ENCODE data around the gene MYLK3.
A peak's percentile ranks its signal among the peaks of the same experiment; 100 is the strongest.

The MYLK3 gene

DNA sequence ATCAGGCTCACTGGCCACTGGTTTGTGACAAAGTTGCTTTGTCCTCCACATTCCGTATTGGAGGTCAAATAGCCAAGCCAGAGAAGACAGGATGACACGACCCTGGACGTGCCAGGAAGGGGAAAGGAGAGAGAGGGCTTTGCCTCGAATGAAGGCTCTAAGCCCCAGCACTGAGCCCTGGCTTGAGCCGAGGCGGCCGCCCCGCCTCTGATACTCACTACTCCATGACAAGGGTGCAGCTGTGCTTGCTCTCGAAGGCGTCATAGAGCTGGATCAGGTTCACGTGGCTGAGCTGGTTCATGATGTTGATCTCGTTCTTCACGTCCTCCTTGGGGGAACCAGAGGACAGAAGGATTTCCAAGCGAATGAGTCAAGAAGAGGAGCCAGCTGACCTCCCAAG is 19.3 kb downstream of the MYLK3 start:
- DNase-seq, result no peak

DNA sequence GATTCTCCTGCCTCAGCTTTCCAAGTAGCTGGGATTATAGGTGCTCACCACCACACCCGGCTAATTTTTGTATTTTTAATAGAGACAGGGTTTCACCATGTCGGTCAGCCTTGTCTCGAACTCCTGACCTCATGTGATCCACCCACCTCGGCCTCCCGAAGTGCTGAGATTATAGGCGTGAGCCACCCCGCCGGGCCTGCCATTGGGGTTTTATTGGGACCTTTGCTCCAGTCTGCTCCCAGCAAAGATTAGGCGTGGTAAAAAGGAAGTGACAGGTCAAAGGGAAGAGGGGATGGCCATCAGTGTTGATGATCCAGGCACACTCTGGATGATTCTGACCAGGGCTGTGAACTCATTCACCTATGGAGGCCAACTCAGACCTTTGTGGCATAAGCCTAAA is 20.5 kb downstream of the MYLK3 start:
- DNase-seq, result no peak

DNA sequence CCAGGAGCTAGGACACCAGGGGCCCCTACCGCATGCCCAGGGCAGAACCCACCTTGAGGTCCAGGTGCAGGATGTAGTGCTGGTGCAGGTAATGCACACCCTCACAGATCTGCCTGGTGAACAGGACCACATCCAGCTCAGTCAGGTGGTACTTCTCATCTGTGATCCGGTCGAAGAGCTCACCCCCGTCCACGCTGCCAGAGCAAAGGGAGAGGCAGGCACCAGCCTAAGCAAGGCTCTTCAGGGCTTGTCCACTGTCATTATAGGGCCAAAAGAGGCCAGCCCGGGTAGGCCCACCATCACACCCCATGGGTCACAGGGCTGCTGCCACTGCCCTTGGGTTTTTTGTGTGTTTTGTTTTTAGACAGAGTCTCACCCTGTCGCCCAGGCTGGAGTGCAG is 21.0 kb downstream of the MYLK3 start:
- DNase-seq, result no peak

DNA sequence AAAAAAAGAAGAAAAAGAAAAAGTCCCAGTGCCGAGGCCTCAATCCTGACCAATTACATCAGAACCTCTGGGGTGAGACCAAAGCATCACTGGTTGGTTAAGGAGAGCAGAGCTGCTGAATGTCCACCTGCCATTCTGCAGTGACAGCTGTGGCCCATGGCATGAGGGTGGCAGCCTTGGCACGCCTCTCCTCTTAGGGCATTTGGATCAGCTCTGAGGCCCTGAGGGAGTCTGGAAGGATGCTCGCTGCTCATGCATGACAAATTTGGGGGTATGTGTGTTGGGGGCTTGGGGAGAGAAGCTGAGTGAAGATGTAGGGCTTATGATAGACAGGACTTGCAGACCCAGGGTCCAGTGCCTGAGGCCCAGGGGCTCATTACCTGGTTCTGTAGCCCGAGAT is 26.3 kb downstream of the MYLK3 start:
- no peak for DNase-seq

DNA sequence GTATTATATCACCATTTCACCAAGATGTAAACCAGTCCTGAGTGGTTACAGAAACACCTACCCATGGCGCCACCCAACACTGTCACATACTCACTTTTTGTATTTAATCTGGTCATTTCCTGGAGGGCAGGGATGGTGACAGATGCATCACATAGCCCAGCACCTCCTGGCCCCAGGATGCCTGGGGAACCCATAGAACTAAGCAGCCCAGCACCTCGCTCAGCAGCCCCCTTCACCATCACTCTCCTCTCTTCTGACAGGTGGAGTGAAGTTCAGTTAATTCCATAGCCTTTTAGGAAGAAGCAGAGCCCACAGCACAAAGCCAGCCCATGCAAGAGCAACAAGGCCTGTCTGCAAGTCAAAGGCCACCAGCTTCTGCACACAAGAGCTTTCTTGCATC is 27.5 kb downstream of the MYLK3 start:
- DNase-seq, result no peak

DNA sequence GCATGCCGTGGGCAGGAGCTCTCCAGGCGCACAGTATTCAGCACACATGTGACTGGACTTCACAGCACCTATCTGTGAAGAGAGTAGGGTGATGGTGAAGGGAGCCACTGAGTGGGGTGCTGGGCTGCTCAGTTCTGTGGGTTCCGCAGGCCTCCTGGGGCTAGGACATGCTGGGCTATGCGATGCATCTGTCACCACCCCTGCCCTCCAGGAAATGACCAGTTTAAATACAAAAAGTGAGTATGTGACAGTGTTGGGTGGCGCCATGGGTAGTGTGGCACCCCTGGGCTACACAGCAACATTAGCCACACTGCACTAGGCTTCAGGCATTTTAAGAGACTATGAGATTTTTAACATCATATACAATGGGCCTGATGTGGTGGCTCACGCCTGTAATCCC is 28.6 kb downstream of the MYLK3 start:
- DNase-seq, result no peak

DNA sequence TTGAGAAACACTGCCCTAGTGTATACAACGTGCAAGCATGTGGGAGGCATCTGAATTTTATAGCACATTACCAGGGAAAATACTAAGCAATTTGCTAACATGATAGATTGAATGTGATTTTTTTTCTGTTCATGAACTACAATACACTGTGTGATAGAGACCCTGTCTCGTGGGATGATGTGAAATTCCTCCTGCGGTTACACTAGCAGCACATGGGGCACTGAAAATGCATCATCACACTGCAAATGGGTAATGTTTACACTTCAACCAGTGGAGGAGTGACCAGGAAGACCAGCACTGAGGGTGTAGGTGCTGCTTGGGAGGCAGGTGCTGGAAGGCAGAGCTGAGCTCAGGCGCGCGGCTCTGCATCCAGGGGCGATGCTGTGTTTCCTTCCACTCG is 29.9 kb downstream of the MYLK3 start:
- DNase-seq, result no peak

DNA sequence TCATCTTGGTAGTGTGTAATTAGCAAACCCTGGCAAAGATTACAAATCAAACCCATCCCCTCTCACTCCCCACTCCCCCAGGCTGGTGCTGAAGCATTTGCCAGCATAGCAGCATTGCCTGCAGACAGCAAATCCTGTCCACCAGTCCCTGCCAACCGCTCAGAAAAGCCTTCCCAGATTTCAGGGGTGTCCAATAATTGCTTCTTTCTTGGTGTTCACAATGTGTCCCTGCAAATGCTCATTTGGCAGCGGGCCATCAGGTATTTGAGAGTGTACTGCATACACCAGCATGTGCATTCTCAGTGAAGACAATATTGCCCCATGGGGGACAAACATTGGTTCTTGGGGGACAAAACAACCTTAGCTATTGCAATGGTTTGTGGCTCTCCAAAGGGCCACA is 30.5 kb downstream of the MYLK3 start:
- DNase-seq, result no peak

DNA sequence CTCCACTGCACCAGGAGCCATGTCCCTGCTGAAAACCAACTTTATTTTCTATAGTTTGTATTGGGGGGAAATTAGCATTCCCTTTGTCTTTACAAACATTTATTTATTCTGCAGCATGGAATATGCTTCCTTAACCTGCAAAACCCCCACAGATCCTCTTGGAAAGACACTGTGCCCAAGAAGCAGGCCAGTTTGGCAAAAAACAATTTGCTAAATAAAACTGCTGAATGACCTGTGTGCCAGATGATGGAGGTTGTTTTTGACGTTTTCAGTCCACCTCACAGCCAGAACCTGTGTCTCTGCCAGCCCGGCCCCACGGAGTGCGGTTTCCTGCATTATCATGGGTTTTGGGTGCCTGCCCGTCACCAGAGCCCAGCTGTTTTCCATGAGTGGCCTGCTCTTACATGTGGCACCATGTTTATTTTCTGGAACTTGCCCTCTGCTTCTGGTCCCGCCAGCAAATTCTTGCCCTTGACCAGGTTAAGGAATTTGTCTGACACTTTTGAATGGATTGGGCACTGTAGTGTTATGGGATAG is 32.3 kb downstream of the MYLK3 start:
- DNase-seq, result no peak

DNA sequence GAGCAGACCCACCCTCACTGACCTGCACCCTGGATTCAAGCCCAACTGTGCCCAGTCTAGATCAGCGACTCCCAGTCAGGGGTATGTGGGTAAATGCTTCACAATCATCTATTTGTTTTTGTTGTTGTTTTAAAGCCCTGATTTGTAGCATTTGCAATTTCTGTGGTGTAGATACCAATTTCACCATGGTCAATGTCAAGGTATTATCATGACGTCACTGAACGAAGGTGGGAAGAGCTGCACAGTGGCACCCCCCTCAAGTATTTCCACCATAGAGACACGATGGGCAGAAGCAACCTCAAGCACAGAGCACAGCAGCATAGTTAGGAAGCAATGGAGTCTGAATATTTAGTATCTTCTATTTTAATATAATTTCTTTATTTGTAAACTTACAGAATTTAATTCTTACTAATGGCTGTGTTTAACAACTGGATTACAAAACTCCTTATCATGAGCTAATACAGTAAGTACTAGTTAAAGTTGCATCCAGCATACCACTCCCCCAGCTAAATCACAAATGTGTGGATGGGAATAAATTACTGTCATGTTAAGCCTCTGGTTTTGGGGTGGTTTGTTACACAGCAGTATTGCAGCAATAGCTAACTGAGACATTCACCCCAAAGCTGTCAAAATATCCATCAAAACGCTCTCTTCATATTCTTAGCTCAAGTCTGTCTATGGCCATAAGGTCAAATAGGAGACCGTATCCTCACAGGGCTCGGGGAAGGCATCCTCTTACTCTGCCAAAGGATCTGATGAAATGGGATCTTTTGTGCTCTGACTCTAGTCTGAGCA is 33.1 kb downstream of the MYLK3 start:
- no peak for DNase-seq

DNA sequence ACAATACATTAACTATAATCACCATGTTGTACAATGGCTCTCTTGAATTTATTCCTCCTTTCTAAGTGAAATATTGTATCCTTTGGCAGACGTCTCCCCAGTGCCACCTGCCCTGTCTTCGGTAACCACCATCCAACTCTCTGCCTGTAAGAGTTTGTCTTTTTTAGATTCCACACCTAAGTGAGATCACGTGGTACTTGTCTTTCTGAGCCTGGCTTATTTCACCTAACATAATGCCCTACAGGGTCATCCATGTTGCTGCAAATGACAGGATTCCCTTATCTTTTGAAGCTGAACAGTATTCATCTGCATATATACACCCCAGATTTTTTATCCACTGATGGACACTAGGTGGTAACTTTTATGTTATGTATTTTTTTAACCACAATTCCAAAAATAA is 34.5 kb downstream of the MYLK3 start:
- no peak for DNase-seq

DNA sequence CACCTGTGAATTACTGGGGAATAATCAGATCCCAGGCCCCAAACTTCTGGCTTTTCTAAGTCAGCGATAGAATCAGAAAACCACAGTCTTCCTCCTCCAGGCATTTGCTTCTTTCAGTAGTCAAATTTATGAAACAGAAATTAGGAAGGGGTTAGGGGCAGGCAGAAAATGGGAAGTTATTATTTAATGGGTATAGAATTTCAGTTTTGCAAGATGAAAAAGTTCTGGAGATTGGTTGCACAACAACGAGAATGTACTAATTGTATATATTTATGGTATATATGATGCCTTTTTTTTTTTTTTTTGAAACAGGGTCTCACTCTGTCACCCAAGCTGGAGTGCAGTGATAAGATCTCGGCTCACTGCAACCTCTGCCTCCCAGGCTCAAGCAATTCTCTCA is 35.2 kb downstream of the MYLK3 start:
- DNase-seq, result no peak

DNA sequence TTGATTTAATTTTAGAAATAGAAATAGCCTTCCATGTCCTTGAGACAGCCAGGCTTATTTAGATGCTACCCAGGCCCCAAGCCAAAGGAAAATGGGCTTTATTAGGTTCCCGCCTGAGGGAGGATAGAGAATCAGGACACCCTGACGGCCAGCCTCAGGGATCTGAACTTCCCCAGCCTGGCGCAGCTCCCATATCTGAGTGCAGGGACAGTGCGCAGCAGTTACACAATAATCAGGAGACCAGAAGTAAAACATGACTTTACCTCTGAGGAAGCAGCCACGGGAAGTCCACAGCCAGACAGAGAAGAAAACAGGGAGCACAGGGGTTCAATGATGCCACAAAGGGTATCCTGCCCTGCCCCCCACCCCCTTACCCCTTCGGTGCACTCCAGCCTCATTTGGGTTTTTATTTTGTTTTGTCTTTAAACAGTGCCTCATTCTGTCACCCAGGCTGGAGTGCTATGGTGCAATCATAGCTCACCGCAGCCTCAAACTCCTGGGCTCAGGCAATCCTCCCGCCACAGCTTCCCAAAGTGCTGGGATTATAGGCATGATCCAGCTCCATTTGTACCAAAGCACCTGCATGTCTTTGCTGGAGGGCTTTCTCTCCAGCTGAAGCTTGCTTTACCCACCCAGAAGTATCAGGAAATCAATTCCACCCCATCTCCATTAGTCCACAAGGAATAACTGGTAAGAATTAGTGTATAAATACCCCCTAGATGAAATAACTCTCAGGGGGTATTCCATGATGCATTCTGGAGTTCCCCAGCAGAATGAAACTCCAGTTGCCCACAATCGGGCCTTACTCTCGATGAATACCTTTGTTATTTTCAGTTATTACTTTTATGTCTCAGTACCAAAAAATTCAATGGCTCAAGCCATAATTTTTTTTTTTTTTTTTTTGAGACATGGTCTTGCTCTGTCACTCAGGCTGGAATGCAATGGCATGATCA is 36.8 kb downstream of the MYLK3 start:
- peak in 2 of 51 donors; percentile 3 to 10 for DNase-seq

DNA sequence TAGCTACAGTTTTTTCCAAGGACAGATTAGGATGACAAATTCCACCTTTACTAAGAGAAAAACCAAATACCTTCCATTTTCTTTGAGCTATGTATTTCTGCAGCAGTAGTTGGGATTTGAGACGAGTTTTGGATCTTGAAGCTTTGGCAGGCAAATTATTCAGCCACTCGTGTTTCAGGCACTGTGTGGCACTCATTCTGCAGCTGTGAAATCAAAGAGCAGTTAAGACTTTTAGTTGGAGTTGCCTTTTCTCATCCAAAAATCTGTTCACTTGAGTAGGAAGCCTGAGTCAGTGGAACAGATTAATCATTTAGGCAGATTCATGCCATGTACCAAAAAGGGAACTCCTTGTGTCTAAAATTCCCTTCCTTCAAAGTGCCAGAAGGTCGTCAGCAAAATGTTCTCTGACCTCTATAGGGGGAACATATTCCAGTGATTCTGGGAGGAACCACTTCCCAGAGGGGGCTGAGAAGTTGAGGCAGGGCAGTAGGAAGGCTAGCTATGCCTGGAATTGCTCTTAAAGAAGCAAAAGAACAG is 38.6 kb downstream of the MYLK3 start:
- peak in 1 of 51 donors; percentile 9 for DNase-seq

DNA sequence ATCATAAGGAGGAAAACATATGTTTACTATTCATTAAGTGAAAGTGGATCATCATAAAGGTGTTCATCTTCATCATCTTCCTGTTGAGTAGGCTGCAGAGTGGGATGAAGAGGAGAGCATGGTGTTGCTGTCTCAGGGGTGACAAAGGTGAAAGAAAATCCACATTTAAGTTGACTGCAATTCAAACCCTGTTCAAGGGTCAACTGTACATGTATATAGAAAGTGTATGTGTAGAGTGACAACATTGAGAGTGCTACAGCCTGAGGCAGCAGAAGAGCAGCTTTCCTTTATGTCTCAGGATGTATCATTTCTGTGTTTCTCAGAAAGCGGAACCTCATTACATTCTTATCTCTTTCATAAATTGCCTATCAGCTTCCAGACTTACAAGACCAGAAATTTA is 41.5 kb downstream of the MYLK3 start:
- DNase-seq, result no peak

DNA sequence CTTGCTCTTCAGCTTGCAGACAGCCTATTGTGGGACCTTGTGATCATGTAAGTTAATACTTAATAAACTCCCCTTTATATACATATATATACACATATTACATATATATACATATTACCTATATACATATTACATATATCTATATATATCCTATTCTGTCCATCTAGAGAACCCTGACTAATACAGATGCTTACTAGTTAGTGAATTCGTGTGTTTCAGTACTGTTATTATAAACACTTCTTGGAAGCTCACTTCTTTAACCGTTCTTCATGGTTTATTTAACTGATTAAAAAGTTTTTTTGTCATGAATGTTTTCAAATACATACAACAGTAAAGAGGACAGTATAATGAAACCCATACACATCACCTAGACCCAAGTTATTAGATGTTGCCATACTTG is 46.1 kb downstream of the MYLK3 start:
- DNase-seq, result no peak

DNA sequence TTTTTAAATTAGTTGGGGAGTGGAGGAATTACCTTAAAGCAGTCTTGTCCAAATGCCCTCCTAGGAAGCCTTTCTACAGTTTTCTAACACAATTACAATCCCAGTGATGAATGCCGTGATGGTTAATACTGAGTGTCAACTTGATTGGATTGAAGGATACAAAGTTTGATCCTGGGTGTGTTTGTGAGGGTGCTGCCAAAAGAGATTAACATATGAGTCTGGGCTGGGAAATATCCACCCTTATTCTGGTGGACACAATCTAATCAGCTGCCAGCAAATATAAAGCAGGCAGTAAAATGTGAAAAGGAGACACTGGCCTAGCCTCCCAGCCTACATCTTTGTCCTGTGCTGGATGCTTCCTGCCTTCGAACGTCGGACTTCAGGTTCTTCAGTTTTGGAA is 46.5 kb downstream of the MYLK3 start:
- DNase-seq, result no peak

DNA sequence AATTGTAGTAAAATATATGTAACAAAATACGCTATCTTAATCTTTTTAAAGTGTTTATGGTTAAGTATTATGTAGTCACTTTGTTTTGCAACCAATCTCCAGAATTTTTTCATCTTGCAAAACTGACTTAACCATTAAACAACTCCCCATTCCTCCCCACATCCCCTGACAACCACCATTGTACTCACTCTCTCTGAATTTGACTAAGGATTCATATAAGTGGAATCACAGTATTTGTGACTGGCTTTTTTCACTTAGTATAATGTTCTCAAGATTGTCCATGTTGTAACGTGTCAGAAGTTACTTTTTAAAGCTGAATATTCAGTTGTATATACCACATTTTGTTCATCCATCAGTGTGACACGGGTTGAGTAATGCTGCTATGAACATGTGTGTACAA is 48.1 kb downstream of the MYLK3 start:
- no peak for DNase-seq

DNA sequence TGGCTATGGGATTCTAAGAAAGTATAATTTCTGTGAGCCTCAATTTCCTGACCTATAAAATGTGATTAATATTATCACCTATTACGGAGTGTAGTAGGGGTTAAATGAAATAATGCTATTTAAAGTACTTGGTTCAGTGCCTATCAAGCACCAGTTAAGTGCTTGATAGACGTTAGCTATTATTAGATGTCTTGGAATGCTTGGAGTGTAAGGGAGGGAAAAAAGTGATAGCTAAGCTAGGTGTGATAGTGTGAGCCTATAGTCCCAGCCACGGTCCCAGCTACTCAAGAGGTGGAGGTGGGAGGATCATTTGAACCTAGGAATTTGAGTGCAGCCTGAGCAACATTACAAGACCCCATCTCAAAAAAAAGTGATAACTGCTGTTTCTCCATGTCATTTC is 51.2 kb downstream of the MYLK3 start:
- DNase-seq, result no peak

DNA sequence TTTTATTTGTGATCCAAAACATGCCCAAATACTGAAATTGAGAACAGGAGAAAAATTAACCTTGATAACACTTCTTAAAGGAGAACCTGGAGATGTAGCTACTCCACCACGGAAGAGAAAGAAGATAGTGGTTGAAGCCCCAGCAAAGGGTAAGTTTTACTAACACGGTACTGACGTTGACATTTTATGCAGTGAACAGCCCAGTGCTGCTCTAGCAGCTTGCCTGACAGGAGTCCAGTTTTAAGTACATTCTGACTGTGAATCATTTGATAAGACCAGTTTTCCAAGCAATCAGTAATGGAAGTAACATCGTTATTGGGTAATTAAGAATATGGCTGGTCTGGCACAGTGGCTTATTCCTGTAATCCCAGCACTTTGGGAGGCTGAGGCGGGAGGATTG is 52.2 kb downstream of the MYLK3 start:
- no peak for DNase-seq

DNA sequence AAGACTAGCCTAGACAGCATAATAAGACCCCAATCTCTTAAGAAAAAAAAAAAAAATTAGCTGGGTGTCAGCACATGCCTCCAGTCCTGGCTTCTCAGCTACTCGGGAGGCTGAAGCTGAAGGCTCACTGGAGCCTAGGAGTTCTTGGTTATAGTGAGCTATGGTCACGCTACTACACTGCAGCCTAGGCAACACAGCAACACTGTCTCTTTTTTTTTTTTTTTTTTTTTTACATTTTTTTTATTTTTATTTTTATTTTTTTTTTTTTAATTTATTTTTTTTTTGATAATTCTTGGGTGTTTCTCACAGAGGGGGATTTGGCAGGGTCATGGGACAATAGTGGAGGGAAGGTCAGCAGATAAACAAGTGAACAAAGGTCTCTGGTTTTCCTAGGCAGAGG is 54.5 kb downstream of the MYLK3 start:
- DNase-seq, result no peak

DNA sequence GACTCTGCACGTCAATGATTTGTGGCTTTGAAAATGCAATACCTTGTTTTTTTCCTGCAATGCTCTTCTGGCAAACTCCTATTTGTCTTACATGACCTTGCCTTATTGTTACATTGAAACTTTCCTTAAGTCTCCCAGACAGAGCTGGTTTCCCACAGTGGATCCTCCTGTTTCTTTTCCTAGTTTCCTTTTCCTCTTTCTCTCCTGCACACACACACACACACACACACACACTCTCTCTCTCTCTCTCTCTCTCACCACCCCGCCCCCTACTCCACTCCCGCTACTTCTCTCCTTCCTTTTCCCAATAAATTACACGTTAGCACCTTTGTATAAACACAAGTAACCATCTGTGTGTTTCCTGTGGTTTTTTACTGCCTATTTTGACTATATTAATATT is 56.4 kb downstream of the MYLK3 start:
- DNase-seq, result no peak

Measured in hypothalamus (tissue), 51 donors.